B cell (primary cell): Measurements from ENCODE around the gene NOL11. TPM values are rescaled to one million over a fixed set of nuclear protein-coding genes. Genes with fewer than 3 reads are reported as not detected.

Source experiments
- ATAC-seq: fragments of 200-7000 bp; cut with Tn5 transposase; one replicate; pipeline ENCODE4 v1.10.0; 2021; ENCODE audit warnings: low read depth, mild to moderate bottlenecking, moderate number of reproducible peaks, moderate library complexity
- CTCF ChIA-PET: fragments of 350-600 bp; sonication (Branson Sonifier 250); formaldehyde crosslinking; loops from one replicate; lab custom pipeline; 2021; ENCODE audit warnings: antibody characterized with exemption, inconsistent platforms; lab: Charles Lee
- POLR2A ChIA-PET: fragments of 350-600 bp; sonication (Branson Sonifier 250); formaldehyde crosslinking; loops from one replicate; lab custom pipeline; 2021; ENCODE audit warnings: antibody characterized with exemption; lab: Charles Lee
- DNase-seq: peaks from one replicate; pipeline ENCODE4 v3.0.0; 2013
- H2AFZ ChIP-seq: 2 replicates; pipeline ENCODE4 v1.6.1; 2012; ENCODE audit warnings: mild to moderate bottlenecking, low read depth, low read length; ENCODE audit not compliant: insufficient read depth, poor library complexity, severe bottlenecking
- H3K27ac ChIP-seq, 2 donors: 1 replicate in 1 of 2; 2 replicates in 1 of 2; pipeline ENCODE4 v1.5.1; 2012 to 2013; ENCODE audit warnings: low read length in 2 of 2, mild to moderate bottlenecking in 2 of 2, moderate library complexity in 1 of 2
- H3K27me3 ChIP-seq, 4 experiments: fragments of 200-600 bp in 1 of 4; sonication (generic) in 1 of 4; replicated peaks in 1 of 4; 1 replicate in 2 of 4; 2 replicates in 2 of 4; pipeline versions ENCODE4 v1.6.1 to v1.7.0; 2013 to 2016; ENCODE audit warnings: low read length in 3 of 4, mild to moderate bottlenecking in 2 of 4, mixed read lengths in 1 of 4, moderate library complexity in 1 of 4; ENCODE audit not compliant: insufficient read depth in 4 of 4, control insufficient read depth in 3 of 4; ENCODE audit errors: control extremely low read depth in 1 of 4
- H3K36me3 ChIP-seq, 2 experiments: replicated peaks in 1 of 2; 1 replicate in 1 of 2; 2 replicates in 1 of 2; pipeline versions ENCODE4 v1.6.1 to v1.7.1; 2013; ENCODE audit warnings: low read length in 1 of 2; ENCODE audit not compliant: insufficient read depth in 2 of 2, control insufficient read depth in 1 of 2; ENCODE audit errors: control extremely low read depth in 1 of 2, extremely low read depth in 1 of 2
- H3K4me1 ChIP-seq, 2 donors: fragments of 200-600 bp in 1 of 2; sonication (generic) in 1 of 2; 1 replicate in 1 of 2; 2 replicates in 1 of 2; pipeline versions ENCODE4 v1.5.1 to v1.6.1; 2013 to 2017; ENCODE audit warnings: low read length in 2 of 2; ENCODE audit not compliant: control insufficient read depth in 2 of 2, insufficient read depth in 2 of 2
- H3K4me2 ChIP-seq: replicated peaks from 2 replicates; pipeline ENCODE3; 2012; ENCODE audit warnings: mild to moderate bottlenecking, low read depth, low read length; ENCODE audit not compliant: poor library complexity, severe bottlenecking
- H3K4me3 ChIP-seq, 5 experiments: fragments of 200-600 bp in 1 of 5; sonication (generic) in 1 of 5; 1 replicate in 3 of 5; 2 replicates in 2 of 5; pipeline versions ENCODE4 v1.5.1 to v1.7.0; 2011 to 2016; ENCODE audit warnings: low read length in 4 of 5, mild to moderate bottlenecking in 4 of 5, low read depth in 2 of 5, control low read depth in 1 of 5, moderate library complexity in 1 of 5; ENCODE audit not compliant: insufficient read depth in 1 of 5; ENCODE audit errors: control extremely low read depth in 1 of 5, extremely low read depth in 1 of 5
- H3K79me2 ChIP-seq: fragments of 200-600 bp; sonication (generic); one replicate; pipeline ENCODE4 v1.6.0; 2016; ENCODE audit warnings: low read length; ENCODE audit not compliant: control insufficient read depth, insufficient read depth
- H3K9ac ChIP-seq: fragments of 200-600 bp; sonication (generic); 2 replicates; pipeline ENCODE4 v1.6.1; 2017; ENCODE audit warnings: mild to moderate bottlenecking, low read length, moderate library complexity
- H3K9me3 ChIP-seq, 3 donors: one replicate each; pipeline versions ENCODE4 v1.6.1 to v1.7.1; 2013; ENCODE audit warnings: low read length in 2 of 3; ENCODE audit not compliant: control insufficient read depth in 2 of 3, insufficient read depth in 1 of 3; ENCODE audit errors: control extremely low read depth in 1 of 3
- H4K20me1 ChIP-seq: 2 replicates; pipeline ENCODE4 v1.6.0; 2012; ENCODE audit warnings: mild to moderate bottlenecking, low read length; ENCODE audit not compliant: insufficient read depth, control insufficient read depth, poor library complexity, severe bottlenecking
- H3K27ac Mint-ChIP-seq: one replicate; pipeline ENCODE4 v1.8.0; 2021; ENCODE audit warnings: mixed read lengths
- H3K27me3 Mint-ChIP-seq: one replicate; pipeline ENCODE4 v1.8.0; 2021; ENCODE audit warnings: mixed read lengths
- H3K4me1 Mint-ChIP-seq: one replicate; pipeline ENCODE4 v1.8.0; 2021; ENCODE audit warnings: mixed read lengths
- H3K4me3 Mint-ChIP-seq: one replicate; pipeline ENCODE4 v1.8.0; 2021; ENCODE audit warnings: mixed read lengths
- H3K9me3 Mint-ChIP-seq: one replicate; pipeline ENCODE4 v1.8.0; 2022; ENCODE audit warnings: mixed read lengths; ENCODE audit not compliant: insufficient read depth
- CTCF ChIP-seq: fragments of 200-600 bp; IDR thresholded peaks from one replicate; pipeline ENCODE4 v1.8.0; 2022; ENCODE audit warnings: antibody characterized with exemption, mild to moderate bottlenecking
- EZH2 ChIP-seq: IDR thresholded peaks from 2 replicates; pipeline ENCODE4 v1.6.1; 2012; ENCODE audit warnings: borderline replicate concordance, low read depth, mild to moderate bottlenecking, moderate library complexity, low read length; ENCODE audit not compliant: insufficient read depth, poor library complexity, severe bottlenecking
- WGBS: methylation state at CpG from one replicate; pipeline ENCODE4 v1.1.5; 2013; ENCODE audit warnings: missing lambda C conversion rate; ENCODE audit not compliant: insufficient coverage; 5-methylcytosine and 5-hydroxymethylcytosine counted together
- intact Hi-C: fragments of 100-400 bp; cut with micrococcal nuclease; formaldehyde crosslinking; loops from one replicate; pipeline ENCODE4 v1.10.0; 2022
- polyA plus RNA-seq: library from polyadenylated mRNA; depleted of rRNA; stranded (reverse); fragments of >200 nt; gene quantifications from 2 replicates; pipeline ENCODE4 v1.2.3, GENCODE V29; 2012
- total RNA-seq, 2 donors: library from RNA; stranded (reverse); fragments of 120-200 nt in 1 of 2; gene quantifications; 1 replicate in 1 of 2; 2 replicates in 1 of 2; pipeline versions ENCODE4 v1.2.3 to v1.2.4, GENCODE V29; 2013 to 2022

NOL11 gene
- total and polyA plus RNA-seq, 2 donors (not counting 1 experiment from before 2014, with no cell fraction given): 20.3 to 59.1 TPM

DNA sequence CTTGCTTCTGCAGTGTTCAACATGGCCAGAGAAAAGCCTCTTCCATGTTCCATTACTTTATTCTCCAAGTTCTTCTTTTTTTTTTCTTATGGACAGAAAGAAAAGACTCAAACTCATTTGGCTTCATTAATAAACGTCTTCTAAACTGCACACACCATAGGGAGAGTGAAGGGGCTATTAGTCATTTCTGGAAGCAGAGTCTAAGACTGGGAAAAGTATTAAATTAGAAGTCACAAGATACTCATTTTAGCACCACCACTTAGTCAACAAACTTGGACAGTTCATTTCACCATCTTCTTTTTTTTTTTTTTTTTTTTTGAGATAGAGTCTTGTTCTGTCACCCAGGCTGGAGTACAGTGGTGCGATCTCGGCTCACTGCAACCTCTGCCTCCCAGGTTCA lies 52.8 kb downstream of the NOL11 start:
- Histone ChIP-seq H3K9ac (no peak overlapping the region), H3K4me1 (no peaks in the 10 kb centered on the region), H3K27me3 (no peaks in the 10 kb centered on the region), H3K27ac (no peak overlapping the region), H3K4me2 (no peak overlapping the region), H3K36me3 (no peaks in the 10 kb centered on the region), H3K79me2 (no peaks in the 10 kb centered on the region), H2AFZ (no peak overlapping the region), H4K20me1 (no peaks in the 10 kb centered on the region), H3K4me3 (no peak overlapping the region), H3K9me3 (no peaks in the 10 kb centered on the region)
- ChIA-PET POLR2A (no interaction called here), CTCF (no interaction called here)
- Mint-ChIP-seq H3K4me3 (no peak overlapping the region), H3K4me1 (no peaks in the 10 kb centered on the region), H3K27me3 (no peaks in the 10 kb centered on the region), H3K27ac (no peak overlapping the region), H3K9me3 (no peaks in the 10 kb centered on the region)
- DNase-seq (no peak), ATAC-seq (no peak)
- TF ChIP-seq EZH2 (no peak), CTCF (no peak)
- WGBS: 93% methylated on average over 2 of the region's 3 CpGs
- intact Hi-C loops: no loop called here

DNA sequence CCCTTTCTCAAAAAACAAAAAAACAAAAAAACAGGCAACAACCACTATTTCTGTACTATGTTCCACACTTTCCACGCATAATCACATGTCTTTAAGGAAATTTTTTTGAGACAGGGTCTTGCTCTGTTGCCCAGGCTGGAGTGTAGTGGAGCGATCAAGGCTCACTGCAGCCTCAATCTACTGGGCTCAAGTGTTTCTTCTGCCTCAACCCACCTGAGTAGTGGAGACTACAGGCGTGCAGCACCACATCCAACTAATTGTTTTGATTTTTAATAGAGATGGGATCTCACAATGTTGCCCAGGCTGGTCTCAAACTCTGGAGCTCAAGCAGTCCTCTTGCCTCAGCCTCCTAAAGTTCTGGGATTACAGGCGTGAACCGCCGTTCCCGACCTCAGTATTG lies 54.9 kb downstream of the NOL11 start:
- no peaks in the 10 kb centered on the region for H3K27me3 Mint-ChIP-seq
- WGBS: 97% methylated on average over 4 of the region's 7 CpGs
- Histone ChIP-seq H4K20me1 (no peaks in the 10 kb centered on the region), H3K4me1 (no peaks in the 10 kb centered on the region), H3K27ac (no peak overlapping the region), H2AFZ (no peak overlapping the region), H3K4me2 (no peak overlapping the region), H3K9ac (no peak overlapping the region), H3K79me2 (no peaks in the 10 kb centered on the region), H3K4me3 (no peak overlapping the region), H3K27me3 (no peaks in the 10 kb centered on the region), H3K36me3 (no peaks in the 10 kb centered on the region), H3K9me3 (no peaks in the 10 kb centered on the region)
- H3K4me3 Mint-ChIP-seq: no peak overlapping the region
- no peak overlapping the region for H3K27ac Mint-ChIP-seq
- TF ChIP-seq EZH2 (no peak), CTCF (no peak)
- no peaks in the 10 kb centered on the region for H3K9me3 Mint-ChIP-seq
- ATAC-seq (no peak), DNase-seq (no peak)
- CTCF ChIA-PET: no interaction called here
- intact Hi-C loops: no loop called here
- POLR2A ChIA-PET: no interaction called here
- no peaks in the 10 kb centered on the region for H3K4me1 Mint-ChIP-seq
